Lower leg skin (tissue), 3 donors: ENCODE data around the gene KRABD2.

ENCODE experiments used
- POLR2A ChIP-seq, 2 donors: fragments of 450-650 bp; IDR thresholded peaks; one replicate each; pipeline ENCODE4 v1.6.1; 2016 to 2017; ENCODE audit warnings: antibody characterized with exemption in 2 of 2, mild to moderate bottlenecking in 1 of 2, moderate library complexity in 1 of 2
- TF ChIP-seq, protein P1 (sequence below), 3 donors: fragments of 450-650 bp; IDR thresholded peaks; one replicate each; pipeline ENCODE4 v1.5.1; 2016; ENCODE audit warnings: antibody characterized with exemption in 3 of 3, mild to moderate bottlenecking in 3 of 3, moderate library complexity in 2 of 3

DNA sequence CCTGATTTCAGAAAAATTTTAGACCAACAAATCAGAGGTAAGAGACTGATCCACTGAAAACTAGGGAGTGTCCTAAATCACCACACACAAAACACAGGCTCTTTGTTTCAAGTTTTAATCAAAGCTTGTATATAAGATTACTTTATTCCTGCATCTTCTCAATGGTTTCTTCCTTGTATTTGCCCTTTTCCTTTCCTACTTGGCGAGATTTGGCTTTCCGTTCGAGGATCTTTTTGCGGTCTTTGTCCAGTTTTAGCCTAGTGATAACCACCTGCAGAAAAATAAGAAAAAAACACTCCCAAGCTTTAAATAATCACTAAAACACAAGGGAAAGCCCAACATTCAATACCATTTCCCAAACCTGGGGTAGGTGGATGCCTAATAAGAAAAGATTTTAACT is 918 bp upstream of the KRABD2 start:
- TF ChIP-seq, protein P1, sequence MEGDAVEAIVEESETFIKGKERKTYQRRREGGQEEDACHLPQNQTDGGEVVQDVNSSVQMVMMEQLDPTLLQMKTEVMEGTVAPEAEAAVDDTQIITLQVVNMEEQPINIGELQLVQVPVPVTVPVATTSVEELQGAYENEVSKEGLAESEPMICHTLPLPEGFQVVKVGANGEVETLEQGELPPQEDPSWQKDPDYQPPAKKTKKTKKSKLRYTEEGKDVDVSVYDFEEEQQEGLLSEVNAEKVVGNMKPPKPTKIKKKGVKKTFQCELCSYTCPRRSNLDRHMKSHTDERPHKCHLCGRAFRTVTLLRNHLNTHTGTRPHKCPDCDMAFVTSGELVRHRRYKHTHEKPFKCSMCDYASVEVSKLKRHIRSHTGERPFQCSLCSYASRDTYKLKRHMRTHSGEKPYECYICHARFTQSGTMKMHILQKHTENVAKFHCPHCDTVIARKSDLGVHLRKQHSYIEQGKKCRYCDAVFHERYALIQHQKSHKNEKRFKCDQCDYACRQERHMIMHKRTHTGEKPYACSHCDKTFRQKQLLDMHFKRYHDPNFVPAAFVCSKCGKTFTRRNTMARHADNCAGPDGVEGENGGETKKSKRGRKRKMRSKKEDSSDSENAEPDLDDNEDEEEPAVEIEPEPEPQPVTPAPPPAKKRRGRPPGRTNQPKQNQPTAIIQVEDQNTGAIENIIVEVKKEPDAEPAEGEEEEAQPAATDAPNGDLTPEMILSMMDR (IDR thresholded peaks at IDR 0.05): no peak
- no peak for TF ChIP-seq POLR2A (IDR thresholded peaks at IDR 0.05)
